Adipose tissue (tissue), 3 donors: Measurements from ENCODE around the gene UCK1. TPM values are rescaled to one million over a fixed set of nuclear protein-coding genes. Genes with fewer than 3 reads are reported as not detected.
"Not testable (repeated sequence)": the region's sequence is repeated elsewhere in the genome, so short reads cannot be mapped to it uniquely, and the experiment has no call there.

ENCODE experiments used
- H3K27ac ChIP-seq: one replicate; pipeline ENCODE4 v1.5.1; 2013; ENCODE audit warnings: low read depth, low read length
- WGBS, 3 donors: extraction: QIAGEN DNeasy Blood & Tissue Kit; methylation state at CpG; one replicate each; pipeline ENCODE4 v1.1.7; 2013; 5-methylcytosine and 5-hydroxymethylcytosine counted together
- polyA plus RNA-seq, 3 donors: library from polyadenylated mRNA; stranded (reverse); fragments of 200-250 nt; gene quantifications; one replicate each; pipeline ENCODE4 v1.2.3, GENCODE V29; 2013
- donor health status: healthy with polysubstance abuse.
- donor health status: Bipolar disorder and iron deficiency.
- donor health status: healthy.

UCK1 gene
- polyA plus RNA-seq, 3 donors, result 25.1 to 25.4 (median 25.2) TPM

DNA sequence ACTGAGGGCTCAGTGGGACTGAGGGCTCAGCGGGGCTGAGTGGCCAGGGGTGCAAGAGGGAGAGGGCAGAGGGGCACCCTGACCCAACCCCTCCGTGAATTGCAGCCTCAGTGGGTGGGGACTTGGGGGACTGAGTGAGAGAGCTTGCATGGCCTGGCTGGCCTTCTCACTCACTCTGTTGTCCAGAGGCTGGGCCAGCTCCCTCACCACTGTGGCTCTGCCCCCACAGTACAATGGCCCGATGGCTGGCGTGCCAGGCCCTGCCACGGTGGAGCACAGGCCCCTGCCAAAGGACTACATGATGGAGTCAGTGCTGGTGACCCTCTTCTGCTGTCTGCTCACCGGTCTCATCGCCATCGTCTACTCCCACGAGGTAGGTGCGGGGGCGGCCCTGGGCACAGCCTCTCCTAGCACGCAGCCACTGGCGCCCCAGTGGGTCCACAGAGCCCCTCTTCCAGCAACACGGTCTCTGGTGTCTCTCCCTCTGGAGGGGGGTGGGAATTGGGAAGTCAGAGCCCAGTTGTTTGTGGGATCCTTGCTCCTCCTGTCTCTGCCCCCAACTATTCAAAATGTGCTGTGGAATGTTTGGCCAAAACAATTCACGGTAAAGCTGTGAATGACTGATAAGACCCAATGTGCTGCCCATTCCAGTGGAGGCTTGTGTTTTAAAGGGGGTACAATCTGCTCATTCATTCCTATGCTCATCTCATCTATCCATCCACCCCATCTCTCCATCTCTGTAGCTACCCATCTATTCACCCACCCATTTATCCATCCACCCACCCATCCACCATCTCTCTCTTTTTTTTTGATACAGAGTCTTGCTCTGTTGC, 25.0 kb upstream of the UCK1 start:
- whole genome bisulfite sequencing, 3 donors, result 80 to 90% (median 84%) methylated on average over 15 of the region's 15 CpGs
- no peak overlapping the region for H3K27ac ChIP-seq

- no peak overlapping the region for H3K27ac ChIP-seq
- WGBS, 3 donors, result 21 to 62% (median 23%) methylated on average over 23 to 54 of the region's 54 CpGs
These were observed 23.8 kb upstream of the UCK1 start for GRCh38 chr9:131554843-131555351.

GRCh38 chr9:131554087-131554842, 23.2 kb upstream of the UCK1 start:
- 21 to 68% (median 25%) methylated on average over 34 to 60 of the region's 60 CpGs for WGBS, 3 donors
- no peak overlapping the region for H3K27ac ChIP-seq

GRCh38 chr9:131552030-131552429, 21.0 kb upstream of the UCK1 start:
- no peak overlapping the region for H3K27ac ChIP-seq
- WGBS, 3 donors, result 71 to 95% (median 92%) methylated on average over 6 of the region's 6 CpGs

- WGBS, 3 donors, result 52 to 84% (median 57%) methylated on average over 8 of the region's 8 CpGs
These were observed 19.4 kb upstream of the UCK1 start for GRCh38 chr9:131550465-131550864.

GRCh38 chr9:131549186-131549585, 18.1 kb upstream of the UCK1 start:
- not testable (repeated sequence) for H3K27ac ChIP-seq
- 88 to 94% (median 91%) methylated on average over 10 of the region's 10 CpGs for WGBS, 3 donors

More at GRCh38 chr9:131550465-131550864, 19.4 kb upstream of the UCK1 start:
- not testable (repeated sequence) for H3K27ac ChIP-seq

- no peak overlapping the region for H3K27ac ChIP-seq
- WGBS, 3 donors, result 2 to 3% (median 3%) methylated on average over 40 to 49 of the region's 49 CpGs
These were observed 15.4 kb upstream of the UCK1 start for GRCh38 chr9:131546336-131547084.

- WGBS, 3 donors, result 2 to 3% (median 2%) methylated on average over 12 to 30 of the region's 30 CpGs
- H3K27ac ChIP-seq, result no peak overlapping the region
These were observed 14.8 kb upstream of the UCK1 start for GRCh38 chr9:131545786-131546335.

DNA sequence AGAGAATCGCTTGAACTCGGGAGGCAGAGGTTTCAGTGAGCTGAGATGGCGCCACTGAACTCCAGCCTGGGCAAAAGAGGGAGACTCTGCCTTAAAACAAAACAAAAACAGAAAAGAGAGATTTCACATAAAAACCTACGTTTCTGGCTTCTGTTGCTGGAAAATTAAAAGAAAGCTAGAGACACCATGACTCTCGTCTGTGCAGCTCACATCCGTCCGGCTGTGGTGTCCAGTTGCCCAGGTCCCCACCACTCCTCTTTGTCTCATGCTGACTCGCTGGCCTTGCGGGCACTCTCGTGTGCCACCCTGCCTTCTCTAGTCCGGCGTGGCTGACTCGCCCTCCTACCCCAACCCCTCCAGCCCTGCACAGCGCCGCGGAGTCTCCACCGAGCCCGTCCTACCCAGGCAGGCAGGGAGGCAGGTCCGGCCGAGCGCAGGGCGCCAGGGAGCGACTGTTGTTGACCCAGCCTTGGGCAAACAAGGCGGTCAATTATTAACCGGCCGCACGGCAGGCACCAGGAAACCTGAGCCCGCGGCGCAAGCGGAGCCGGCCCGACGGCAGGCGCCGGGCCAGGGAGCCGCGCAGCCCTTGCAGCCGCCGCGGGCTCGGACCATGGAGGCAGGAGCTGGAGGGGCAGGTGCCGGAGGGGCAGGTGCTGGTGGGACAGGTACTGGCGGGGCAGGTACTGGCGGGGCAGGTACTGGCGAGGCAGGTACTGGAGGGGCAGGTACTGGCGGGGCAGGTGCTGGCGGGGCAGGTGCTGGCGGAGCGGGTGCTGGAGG, 14.1 kb upstream of the UCK1 start, which contains the start of gene PRRT1B:
Gene PRRT1B (plus strand): TSS at position 521 of the 783 bp plus-strand sequence. CDS start 93 bp downstream, at position 614.
- WGBS, 3 donors, result 8 to 28% (median 22%) methylated on average over 47 to 50 of the region's 50 CpGs
- no peak within 1 kb of the TSS for H3K27ac ChIP-seq

GRCh38 chr9:131543141-131543540, 12.1 kb upstream of the UCK1 start:
- no peak overlapping the region for H3K27ac ChIP-seq
- WGBS, 3 donors, result 92 to 96% (median 94%) methylated on average over 6 of the region's 6 CpGs

GRCh38 chr9:131539223-131539923, 8.3 kb upstream of the UCK1 start:
- 84 to 93% (median 85%) methylated on average over 7 of the region's 7 CpGs for WGBS, 3 donors
- H3K27ac ChIP-seq, result no peak overlapping the region

- H3K27ac ChIP-seq, result no peak overlapping the region
- 95 to 96% (median 95%) methylated on average over 19 of the region's 19 CpGs for WGBS, 3 donors
These were observed 6.9 kb upstream of the UCK1 start for GRCh38 chr9:131537946-131538345.

DNA sequence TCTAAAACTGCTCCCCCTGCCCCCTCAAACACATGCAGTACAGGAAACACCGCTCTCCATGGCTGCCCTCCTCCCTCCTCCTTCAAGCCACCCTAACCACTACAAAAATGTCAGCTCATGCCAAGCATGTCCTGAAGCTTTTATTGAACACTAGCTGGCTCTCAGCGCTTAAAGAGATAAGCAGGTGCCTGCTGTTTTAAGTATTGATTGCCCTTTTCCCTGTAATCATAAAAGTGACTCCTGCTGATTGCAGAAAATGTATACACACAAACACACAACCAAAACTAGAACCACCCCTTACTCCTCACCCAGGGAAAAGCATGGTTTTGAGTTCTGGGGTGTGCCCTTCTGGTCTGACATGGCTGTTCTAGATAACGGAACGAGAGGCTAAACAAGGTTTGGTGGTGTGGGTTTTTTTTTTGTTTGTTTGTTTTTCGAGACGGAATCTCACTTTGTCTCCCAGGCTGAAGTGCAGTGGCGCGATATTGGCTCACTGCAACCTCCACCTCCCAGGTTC, 3.7 kb upstream of the UCK1 start:
- WGBS, 3 donors, result 17 to 59% (median 54%) methylated on average over 8 of the region's 8 CpGs
- H3K27ac ChIP-seq, result no peak overlapping the region

GRCh38 chr9:131530546-131530919, 530 bp downstream of the UCK1 start:
- WGBS, 3 donors, result 1 to 12% (median 3%) methylated on average over 17 to 29 of the region's 29 CpGs

DNA sequence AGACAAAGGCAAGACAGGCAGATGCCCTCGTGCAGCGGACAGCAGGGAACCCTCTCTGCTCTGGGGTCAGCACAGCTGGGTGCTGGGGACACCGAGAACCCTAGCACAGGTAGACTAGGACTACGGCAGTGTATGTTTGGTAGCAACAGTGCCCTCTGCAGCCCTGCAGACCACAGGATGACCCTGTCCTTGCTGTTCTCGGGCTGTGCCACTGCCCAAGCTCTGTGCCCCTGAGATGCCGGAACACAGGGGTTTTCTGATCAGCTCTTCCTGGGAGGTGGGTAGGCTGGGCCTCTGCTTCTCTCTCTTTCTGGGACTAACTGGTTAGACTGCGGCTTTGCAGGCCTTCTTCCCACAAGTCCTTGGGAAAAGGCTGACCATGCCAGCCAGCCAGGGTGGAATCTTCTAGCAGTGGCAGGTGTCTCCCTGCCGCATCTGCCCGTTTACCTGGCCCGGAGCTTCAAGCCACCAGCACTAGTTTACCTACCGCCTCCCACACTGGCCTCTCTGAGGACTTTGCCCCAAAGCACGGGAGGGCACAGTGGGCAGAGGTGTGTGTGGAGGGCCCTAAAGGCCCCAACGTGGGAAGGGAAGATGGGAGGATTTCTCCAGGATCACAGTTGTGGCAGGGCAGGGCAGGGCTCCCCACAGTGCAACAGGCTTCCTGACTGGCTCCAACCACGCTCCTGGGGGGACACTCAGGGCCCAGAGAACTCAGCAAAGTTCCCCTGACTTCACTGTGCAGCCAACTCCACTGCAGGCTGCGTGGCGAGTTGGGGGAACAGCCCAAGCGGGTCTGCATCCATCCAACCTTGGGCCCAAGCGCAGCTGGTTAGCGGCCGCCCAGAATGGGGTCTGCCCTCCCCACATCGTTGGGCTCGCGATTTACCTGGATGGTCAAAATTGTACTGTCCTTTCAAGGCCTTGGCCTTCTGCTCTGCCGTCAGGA, 1.2 kb downstream of the UCK1 start:
- H3K27ac ChIP-seq, result no peak overlapping the region
- 54 to 67% (median 66%) methylated on average over 23 to 24 of the region's 24 CpGs for WGBS, 3 donors

More at GRCh38 chr9:131530546-131530919, 530 bp downstream of the UCK1 start:
- H3K27ac ChIP-seq, result no peak overlapping the region
